GM19395 (cell line): ENCODE results near the gene PDE4C.
"Not testable (repeated sequence)": the region's sequence is repeated elsewhere in the genome, so short reads cannot be mapped to it uniquely, and the experiment has no call there.

ENCODE experiments used
- ATAC-seq: cut with Tn5 transposase; IDR thresholded peaks from one replicate; pipeline ENCODE4 v1.9.1; 2021; ENCODE audit warnings: mild to moderate bottlenecking, moderate library complexity; ENCODE audit not compliant: unreplicated experiment

Gene PDE4C

GRCh38 chr19:18224525-18225354 is 1.5 kb downstream of the PDE4C start:
- ATAC-seq, result peak; percentile 90

- ATAC-seq, result no peak
Measured at GRCh38 chr19:18223860-18224524, 2.2 kb downstream of the PDE4C start.

- ATAC-seq, result no peak
Measured at GRCh38 chr19:18221815-18222725, 4.2 kb downstream of the PDE4C start.

- ATAC-seq, result no peak
Measured at GRCh38 chr19:18220632-18221275, 5.5 kb downstream of the PDE4C start.

- ATAC-seq, result no peak
Measured at GRCh38 chr19:18219911-18220631, 6.2 kb downstream of the PDE4C start.

GRCh38 chr19:18218600-18218999 is 7.6 kb downstream of the PDE4C start:
- ATAC-seq, result no peak

- no peak for ATAC-seq
Measured at GRCh38 chr19:18218159-18218558, 8.1 kb downstream of the PDE4C start.

- no peak for ATAC-seq
Measured at GRCh38 chr19:18216789-18217188, 9.4 kb downstream of the PDE4C start.

GRCh38 chr19:18214779-18215433 is 11.3 kb downstream of the PDE4C start:
- no peak for ATAC-seq

- ATAC-seq, result no peak
Measured at GRCh38 chr19:18211683-18212082, 14.6 kb downstream of the PDE4C start.

- ATAC-seq, result not testable (repeated sequence)
Measured at GRCh38 chr19:18209912-18210311, 16.3 kb downstream of the PDE4C start.

- no peak for ATAC-seq
Measured at GRCh38 chr19:18208098-18208951, 17.9 kb downstream of the PDE4C start.

- ATAC-seq, result no peak
Measured at GRCh38 chr19:18206018-18206417, 20.2 kb downstream of the PDE4C start.

GRCh38 chr19:18205200-18205892 is 20.9 kb downstream of the PDE4C start:
- no peak for ATAC-seq

- ATAC-seq, result peak; percentile 9
Measured at GRCh38 chr19:18204394-18205199, 21.6 kb downstream of the PDE4C start.

- peak; percentile 88 for ATAC-seq
Measured at GRCh38 chr19:18203863-18204393, 22.3 kb downstream of the PDE4C start, which contains the start of gene RAB3A. RAB3A (minus strand) TSS chr19:18204042; CDS start chr19:18202740, 1,302 bp downstream.

GRCh38 chr19:18203408-18203862 is 22.8 kb downstream of the PDE4C start:
- no peak for ATAC-seq
